CD8-positive, alpha-beta memory T cell (primary cell): ENCODE data around the gene STAM. TPM values are rescaled to one million over a fixed set of nuclear protein-coding genes. Genes with fewer than 3 reads are reported as not detected.

Experiments
- CTCF ChIA-PET: fragments of 350-600 bp; sonication (Branson Sonifier 250); formaldehyde crosslinking; loops from one replicate; lab custom pipeline; 2021; ENCODE audit warnings: antibody characterized with exemption; lab: Charles Lee
- POLR2A ChIA-PET: fragments of 350-600 bp; sonication (Branson Sonifier 250); formaldehyde crosslinking; loops from one replicate; lab custom pipeline; 2021; ENCODE audit warnings: antibody characterized with exemption; lab: Charles Lee
- DNase-seq, 5 donors: peaks; one replicate each; pipeline versions ENCODE4 v3.0.0 to v3.0.0-alpha.2; 2020 to 2022; ENCODE audit warnings: mixed read lengths in 1 of 5
- H3K27ac ChIP-seq: one replicate; pipeline ENCODE4 v1.7.0; 2013; ENCODE audit warnings: low read depth, mild to moderate bottlenecking, low read length, moderate library complexity
- H3K27me3 ChIP-seq: 2 replicates; pipeline ENCODE4 v1.7.0; 2013; ENCODE audit warnings: low read length, mild to moderate bottlenecking; ENCODE audit not compliant: insufficient read depth, poor library complexity, severe bottlenecking
- H3K36me3 ChIP-seq: 2 replicates; pipeline ENCODE4 v1.7.0; 2013; ENCODE audit warnings: mild to moderate bottlenecking, low read length, moderate library complexity; ENCODE audit not compliant: insufficient read depth
- H3K4me1 ChIP-seq: 2 replicates; pipeline ENCODE4 v1.7.0; 2013; ENCODE audit warnings: mild to moderate bottlenecking, low read length, moderate library complexity; ENCODE audit not compliant: insufficient read depth
- H3K4me3 ChIP-seq: 2 replicates; pipeline ENCODE4 v1.7.0; 2013; ENCODE audit warnings: mild to moderate bottlenecking, low read length
- H3K9me3 ChIP-seq: 2 replicates; pipeline ENCODE4 v1.7.0; 2013; ENCODE audit warnings: mild to moderate bottlenecking, low read length
- H3K27ac Mint-ChIP-seq, 8 donors: one replicate each; pipeline ENCODE4 v1.8.0; 2020 to 2021; ENCODE audit warnings: mixed read lengths in 8 of 8, mild to moderate bottlenecking in 6 of 8, inconsistent platforms in 3 of 8, moderate library complexity in 3 of 8
- H3K27me3 Mint-ChIP-seq, 2 donors: one replicate each; pipeline ENCODE4 v1.8.0; 2020 to 2021; ENCODE audit warnings: mixed read lengths in 2 of 2, mild to moderate bottlenecking in 1 of 2, moderate library complexity in 1 of 2
- H3K36me3 Mint-ChIP-seq, 3 donors: one replicate each; pipeline ENCODE4 v1.8.0; 2020 to 2021; ENCODE audit warnings: mixed read lengths in 3 of 3, inconsistent platforms in 1 of 3, mild to moderate bottlenecking in 1 of 3
- H3K4me1 Mint-ChIP-seq, 3 donors: one replicate each; pipeline ENCODE4 v1.8.0; 2020 to 2021; ENCODE audit warnings: mixed read lengths in 3 of 3, inconsistent platforms in 1 of 3, mild to moderate bottlenecking in 1 of 3
- H3K4me3 Mint-ChIP-seq, 7 donors: one replicate each; pipeline ENCODE4 v1.8.0; 2020 to 2021; ENCODE audit warnings: mixed read lengths in 7 of 7, mild to moderate bottlenecking in 6 of 7, moderate library complexity in 4 of 7, inconsistent platforms in 2 of 7
- H3K9me3 Mint-ChIP-seq, 5 donors: one replicate each; pipeline ENCODE4 v1.8.0; 2020 to 2022; ENCODE audit warnings: mixed read lengths in 5 of 5, mild to moderate bottlenecking in 3 of 5, moderate library complexity in 2 of 5, inconsistent platforms in 1 of 5
- polyA plus RNA-seq: library from polyadenylated mRNA; unstranded; fragments of 300-500 nt; fragmentation: Illumina TruSeq; gene quantifications from one replicate; pipeline ENCODE4 v1.2.3, GENCODE V29; 2021
- total RNA-seq, 2 experiments: library from RNA; stranded (reverse); gene quantifications; one replicate each; pipeline ENCODE4 v1.2.3, GENCODE V29; 2021

Gene STAM
- total and polyA plus RNA-seq, 3 experiments from 2014 or later, result 7.8 to 22.3 (median 18.5) TPM

GRCh38 chr10:17764142-17764541 is 120.2 kb downstream of the STAM start:
- Histone ChIP-seq H3K4me1 (no peaks in the 10 kb centered on the region), H3K36me3 (no peaks in the 10 kb centered on the region), H3K27ac (no peak overlapping the region), H3K4me3 (no peak overlapping the region), H3K27me3 (no peaks in the 10 kb centered on the region), H3K9me3 (no peaks in the 10 kb centered on the region)
- ChIA-PET POLR2A (no interaction called here), CTCF (interaction anchor here (0.8 kb wide), 1 partner anchor 28 kb away, joined by 3 read pairs; no protein-coding TSS in a partner anchor)
- Mint-ChIP-seq H3K4me3 (no peak overlapping the region), H3K27me3 (peaks cover 3 to 6% of the 10 kb centered on the region in 2 donors), H3K4me1 (no peaks in the 10 kb centered on the region), H3K27ac (no peak overlapping the region), H3K36me3 (no peaks in the 10 kb centered on the region), H3K9me3 (peaks cover 0 to 2% (median 0%) of the 10 kb centered on the region in 5 donors)
- DNase-seq, result no peak

DNA sequence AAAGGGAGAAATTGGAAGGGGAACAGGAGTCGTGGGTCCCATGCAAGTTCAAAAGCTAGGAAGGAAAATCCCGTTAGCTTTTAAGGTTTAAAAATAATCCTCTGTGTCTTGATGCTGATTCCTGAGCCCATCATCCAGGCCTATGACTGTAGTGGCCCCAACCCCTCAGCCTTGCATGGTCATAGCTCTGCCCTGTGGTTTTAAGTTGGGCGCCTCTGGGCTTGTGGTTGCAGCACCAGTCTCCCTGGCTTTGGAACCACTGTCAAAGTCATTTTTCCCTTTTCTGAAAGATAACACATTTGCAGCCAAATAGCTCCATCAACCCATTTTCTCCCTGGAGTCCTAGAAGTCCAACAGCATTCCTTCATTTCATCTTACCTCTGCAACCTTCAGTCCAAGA is 121.7 kb downstream of the STAM start:
- Histone ChIP-seq H3K27ac (no peak overlapping the region), H3K36me3 (no peaks in the 10 kb centered on the region), H3K4me3 (no peak overlapping the region), H3K27me3 (no peaks in the 10 kb centered on the region), H3K4me1 (no peaks in the 10 kb centered on the region), H3K9me3 (no peaks in the 10 kb centered on the region)
- H3K9me3 Mint-ChIP-seq, result peaks cover 0 to 2% (median 0%) of the 10 kb centered on the region in 5 donors
- H3K4me1 Mint-ChIP-seq, result no peaks in the 10 kb centered on the region
- ChIA-PET CTCF (no interaction called here), POLR2A (no interaction called here)
- DNase-seq, result no peak
- H3K36me3 Mint-ChIP-seq, result no peaks in the 10 kb centered on the region
- H3K4me3 Mint-ChIP-seq, result no peak overlapping the region
- no peak overlapping the region for H3K27ac Mint-ChIP-seq
- peaks cover 4 to 6% of the 10 kb centered on the region in 2 donors for H3K27me3 Mint-ChIP-seq

Other genes starting within 250 kb of the STAM start
- not detected for gene ST8SIA6, start 189.6 kb upstream of the STAM start, total RNA-seq
- 1.9 TPM for gene ST8SIA6, start 189.6 kb upstream of the STAM start, polyA plus RNA-seq
- gene HACD1, start 26.8 kb upstream of the STAM start, total RNA-seq, result 1 to 10 TPM; 1.9 to 2.2 TPM
- gene HACD1, start 26.8 kb upstream of the STAM start, polyA plus RNA-seq, result 1.1 TPM
- under 1 TPM; 0.09 to 0.11 TPM for gene TMEM236, start 108.0 kb downstream of the STAM start, total RNA-seq
- gene TMEM236, start 108.0 kb downstream of the STAM start, polyA plus RNA-seq, result not detected
- 1 to 10 TPM; 1.4 TPM for gene MRC1, start 165.2 kb downstream of the STAM start, total RNA-seq
- not detected for gene MRC1, start 165.2 kb downstream of the STAM start, polyA plus RNA-seq